OCI-LY7 (cell line): Measurements from ENCODE around the gene SHROOM3.

Experiments used
- EZH2phosphoT487 ChIP-seq: fragments of 200-600 bp; sonication (generic); IDR thresholded peaks from 2 replicates; pipeline ENCODE4 v1.6.1; 2018; ENCODE audit warnings: low read depth, borderline replicate concordance, mild to moderate bottlenecking, mixed run types, antibody characterized with exemption, low read length, moderate library complexity, mixed read lengths
- TF ChIP-seq, protein P1 (sequence below): fragments of 200-600 bp; sonication (generic); conservative IDR thresholded peaks from 2 replicates; pipeline ENCODE4 v1.5.1; 2014; ENCODE audit warnings: mild to moderate bottlenecking, antibody characterized with exemption, low read length, moderate library complexity, mixed read lengths

DNA sequence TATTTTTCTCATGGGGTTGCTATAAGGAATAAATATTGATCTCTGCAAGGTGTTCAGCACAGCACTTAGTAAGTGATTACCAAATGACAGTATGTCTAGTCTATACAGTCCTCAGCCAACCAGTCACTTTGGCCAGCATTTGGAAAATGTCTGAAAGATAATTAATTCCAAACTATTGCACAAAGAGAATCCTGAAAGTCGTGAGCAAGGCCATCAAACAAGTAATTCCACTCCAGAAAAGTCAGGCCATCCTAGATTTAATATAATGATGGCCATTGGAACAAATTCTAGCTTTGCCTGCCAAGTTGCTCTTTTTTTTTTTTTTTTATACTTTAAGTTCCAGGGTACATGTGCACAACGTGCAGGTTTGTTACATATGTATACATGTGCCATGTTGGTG, 96.6 kb downstream of the SHROOM3 start:
- TF ChIP-seq, protein P1, sequence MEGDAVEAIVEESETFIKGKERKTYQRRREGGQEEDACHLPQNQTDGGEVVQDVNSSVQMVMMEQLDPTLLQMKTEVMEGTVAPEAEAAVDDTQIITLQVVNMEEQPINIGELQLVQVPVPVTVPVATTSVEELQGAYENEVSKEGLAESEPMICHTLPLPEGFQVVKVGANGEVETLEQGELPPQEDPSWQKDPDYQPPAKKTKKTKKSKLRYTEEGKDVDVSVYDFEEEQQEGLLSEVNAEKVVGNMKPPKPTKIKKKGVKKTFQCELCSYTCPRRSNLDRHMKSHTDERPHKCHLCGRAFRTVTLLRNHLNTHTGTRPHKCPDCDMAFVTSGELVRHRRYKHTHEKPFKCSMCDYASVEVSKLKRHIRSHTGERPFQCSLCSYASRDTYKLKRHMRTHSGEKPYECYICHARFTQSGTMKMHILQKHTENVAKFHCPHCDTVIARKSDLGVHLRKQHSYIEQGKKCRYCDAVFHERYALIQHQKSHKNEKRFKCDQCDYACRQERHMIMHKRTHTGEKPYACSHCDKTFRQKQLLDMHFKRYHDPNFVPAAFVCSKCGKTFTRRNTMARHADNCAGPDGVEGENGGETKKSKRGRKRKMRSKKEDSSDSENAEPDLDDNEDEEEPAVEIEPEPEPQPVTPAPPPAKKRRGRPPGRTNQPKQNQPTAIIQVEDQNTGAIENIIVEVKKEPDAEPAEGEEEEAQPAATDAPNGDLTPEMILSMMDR: no peak
- no peak for TF ChIP-seq EZH2phosphoT487
